ENCODE results near the gene MCM3AP. TPM values are rescaled to one million over a fixed set of nuclear protein-coding genes. Genes with fewer than 3 reads are reported as not detected.

The MCM3AP gene
- total and polyA plus RNA-seq, 9 of the 15 experiments (the other 6 are each of a cell fraction or from before 2014, with no cell fraction given): 6.5 to 179 (median 69.6) TPM

DNA sequence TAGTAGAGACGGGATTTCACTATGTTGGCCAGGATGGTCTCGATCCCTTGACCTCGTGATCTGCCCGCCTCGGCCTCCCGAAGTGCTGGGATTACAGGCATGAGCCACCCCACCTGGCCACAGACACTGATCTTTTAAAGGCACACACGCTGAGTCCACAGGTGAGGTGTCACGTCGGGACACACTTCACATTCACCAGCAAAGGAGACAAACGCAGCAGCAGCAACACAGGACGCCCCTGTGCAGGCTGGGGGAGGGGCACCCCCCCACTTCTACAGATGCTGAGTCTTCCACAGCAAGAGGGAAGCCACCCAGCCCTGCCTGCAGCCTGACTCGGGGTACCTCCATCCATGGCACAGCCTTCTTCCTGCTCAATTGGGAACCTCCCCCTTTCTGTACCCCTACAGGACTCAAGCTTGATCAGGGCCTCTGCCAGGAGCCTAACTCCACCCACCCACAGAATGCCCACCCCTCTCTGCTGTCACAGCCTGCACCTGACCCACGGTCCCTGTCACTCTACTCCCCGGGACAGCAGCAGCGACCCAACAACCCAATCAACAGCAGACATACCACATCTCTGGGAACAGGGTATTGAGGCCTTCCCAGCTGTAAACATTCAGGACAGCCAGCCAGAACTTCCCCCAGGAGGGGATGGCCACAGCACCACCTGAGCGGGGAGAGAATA lies 66.4 kb downstream of the MCM3AP start (continued):
- TF ChIP-seq, protein P1, sequence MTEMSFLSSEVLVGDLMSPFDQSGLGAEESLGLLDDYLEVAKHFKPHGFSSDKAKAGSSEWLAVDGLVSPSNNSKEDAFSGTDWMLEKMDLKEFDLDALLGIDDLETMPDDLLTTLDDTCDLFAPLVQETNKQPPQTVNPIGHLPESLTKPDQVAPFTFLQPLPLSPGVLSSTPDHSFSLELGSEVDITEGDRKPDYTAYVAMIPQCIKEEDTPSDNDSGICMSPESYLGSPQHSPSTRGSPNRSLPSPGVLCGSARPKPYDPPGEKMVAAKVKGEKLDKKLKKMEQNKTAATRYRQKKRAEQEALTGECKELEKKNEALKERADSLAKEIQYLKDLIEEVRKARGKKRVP (CRISPR knock-in tag; IDR thresholded peaks at IDR 0.05): no peak
- TF ChIP-seq, protein P2, sequence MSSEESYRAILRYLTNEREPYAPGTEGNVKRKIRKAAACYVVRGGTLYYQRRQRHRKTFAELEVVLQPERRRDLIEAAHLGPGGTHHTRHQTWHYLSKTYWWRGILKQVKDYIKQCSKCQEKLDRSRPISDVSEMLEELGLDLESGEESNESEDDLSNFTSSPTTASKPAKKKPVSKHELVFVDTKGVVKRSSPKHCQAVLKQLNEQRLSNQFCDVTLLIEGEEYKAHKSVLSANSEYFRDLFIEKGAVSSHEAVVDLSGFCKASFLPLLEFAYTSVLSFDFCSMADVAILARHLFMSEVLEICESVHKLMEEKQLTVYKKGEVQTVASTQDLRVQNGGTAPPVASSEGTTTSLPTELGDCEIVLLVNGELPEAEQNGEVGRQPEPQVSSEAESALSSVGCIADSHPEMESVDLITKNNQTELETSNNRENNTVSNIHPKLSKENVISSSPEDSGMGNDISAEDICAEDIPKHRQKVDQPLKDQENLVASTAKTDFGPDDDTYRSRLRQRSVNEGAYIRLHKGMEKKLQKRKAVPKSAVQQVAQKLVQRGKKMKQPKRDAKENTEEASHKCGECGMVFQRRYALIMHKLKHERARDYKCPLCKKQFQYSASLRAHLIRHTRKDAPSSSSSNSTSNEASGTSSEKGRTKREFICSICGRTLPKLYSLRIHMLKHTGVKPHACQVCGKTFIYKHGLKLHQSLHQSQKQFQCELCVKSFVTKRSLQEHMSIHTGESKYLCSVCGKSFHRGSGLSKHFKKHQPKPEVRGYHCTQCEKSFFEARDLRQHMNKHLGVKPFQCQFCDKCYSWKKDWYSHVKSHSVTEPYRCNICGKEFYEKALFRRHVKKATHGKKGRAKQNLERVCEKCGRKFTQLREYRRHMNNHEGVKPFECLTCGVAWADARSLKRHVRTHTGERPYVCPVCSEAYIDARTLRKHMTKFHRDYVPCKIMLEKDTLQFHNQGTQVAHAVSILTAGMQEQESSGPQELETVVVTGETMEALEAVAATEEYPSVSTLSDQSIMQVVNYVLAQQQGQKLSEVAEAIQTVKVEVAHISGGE (CRISPR knock-in tag; IDR thresholded peaks at IDR 0.05): no peak
- TF ChIP-seq NEUROD1 (IDR thresholded peaks at IDR 0.05; ENCODE audit: borderline replicate concordance, low read depth, low read length, partially characterized antibody) (no peak), RBM14 (IDR thresholded peaks at IDR 0.05; ENCODE audit: borderline replicate concordance, insufficient read depth, low read depth, low read length) (no peak), C11orf30 (IDR thresholded peaks at IDR 0.05; ENCODE audit: low read depth) (no peak)

All from K562 (cell line).